Upper lobe of left lung (tissue), 4 donors: ENCODE results near the gene PRDM16.

Experiments
- POLR2A ChIP-seq, 4 donors: fragments of 450-650 bp; IDR thresholded peaks; one replicate each; pipeline ENCODE4 v1.5.1; 2016 to 2017; ENCODE audit warnings: antibody characterized with exemption in 4 of 4, mild to moderate bottlenecking in 2 of 4
- TF ChIP-seq, protein P1 (sequence below), 6 experiments: fragments of 450-650 bp in 4 of 6; fragments of 200-600 bp in 2 of 6; sonication (generic) in 2 of 6; IDR thresholded peaks; one replicate each; pipeline ENCODE4 v1.5.1; 2016 to 2019; ENCODE audit warnings: antibody characterized with exemption in 6 of 6

DNA sequence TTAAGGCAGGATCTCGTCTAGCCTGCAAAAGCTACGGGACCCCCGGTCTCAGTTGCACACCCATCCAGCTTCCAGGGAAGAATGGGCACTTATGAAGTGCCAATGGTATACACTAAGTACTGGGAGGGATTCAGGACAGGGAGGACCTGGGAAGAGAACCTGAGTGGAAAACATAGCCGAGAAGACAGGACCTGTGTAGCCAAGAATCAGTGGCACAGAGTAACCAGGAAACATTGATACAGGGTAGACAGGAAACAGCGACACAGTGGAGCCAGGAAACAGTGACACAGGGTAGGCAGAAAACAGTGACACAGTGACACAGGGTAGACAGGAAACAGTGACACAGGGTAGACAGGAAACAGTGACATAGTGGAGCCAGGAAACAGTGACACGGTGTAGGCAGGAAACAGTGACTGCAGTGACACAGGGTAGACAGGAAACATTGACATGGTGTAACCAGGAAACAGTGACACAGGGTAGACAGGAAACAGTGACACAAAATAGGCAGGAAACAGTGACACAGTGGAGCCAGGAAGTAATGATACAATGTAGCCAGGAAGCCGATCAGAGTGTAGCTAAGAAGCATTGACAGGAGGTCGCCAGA is 247.4 kb downstream of the PRDM16 start:
- TF ChIP-seq POLR2A (IDR thresholded peaks at IDR 0.05): peak in 1 of 4 donors; percentile 34
- TF ChIP-seq, protein P1, sequence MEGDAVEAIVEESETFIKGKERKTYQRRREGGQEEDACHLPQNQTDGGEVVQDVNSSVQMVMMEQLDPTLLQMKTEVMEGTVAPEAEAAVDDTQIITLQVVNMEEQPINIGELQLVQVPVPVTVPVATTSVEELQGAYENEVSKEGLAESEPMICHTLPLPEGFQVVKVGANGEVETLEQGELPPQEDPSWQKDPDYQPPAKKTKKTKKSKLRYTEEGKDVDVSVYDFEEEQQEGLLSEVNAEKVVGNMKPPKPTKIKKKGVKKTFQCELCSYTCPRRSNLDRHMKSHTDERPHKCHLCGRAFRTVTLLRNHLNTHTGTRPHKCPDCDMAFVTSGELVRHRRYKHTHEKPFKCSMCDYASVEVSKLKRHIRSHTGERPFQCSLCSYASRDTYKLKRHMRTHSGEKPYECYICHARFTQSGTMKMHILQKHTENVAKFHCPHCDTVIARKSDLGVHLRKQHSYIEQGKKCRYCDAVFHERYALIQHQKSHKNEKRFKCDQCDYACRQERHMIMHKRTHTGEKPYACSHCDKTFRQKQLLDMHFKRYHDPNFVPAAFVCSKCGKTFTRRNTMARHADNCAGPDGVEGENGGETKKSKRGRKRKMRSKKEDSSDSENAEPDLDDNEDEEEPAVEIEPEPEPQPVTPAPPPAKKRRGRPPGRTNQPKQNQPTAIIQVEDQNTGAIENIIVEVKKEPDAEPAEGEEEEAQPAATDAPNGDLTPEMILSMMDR (IDR thresholded peaks at IDR 0.05): no peak
